PFSK-1 (cell line): ENCODE results near the gene YTHDF1.

Experiments used
- FOXP2 ChIP-seq: optimal IDR thresholded peaks from 2 replicates; pipeline ENCODE3; 2011; ENCODE audit warnings: borderline replicate concordance, control low read depth, inconsistent platforms; ENCODE audit not compliant: insufficient read depth; ENCODE audit errors: extremely low read length, extremely low read depth
- POLR2AphosphoS5 ChIP-seq: IDR thresholded peaks from 2 replicates; pipeline ENCODE4 v1.6.1; 2012; ENCODE audit warnings: low read depth, mild to moderate bottlenecking, control low read depth, low read length, moderate library complexity
- TAF1 ChIP-seq: IDR thresholded peaks from 2 replicates; pipeline ENCODE4 v1.6.1; 2012; ENCODE audit warnings: low read length, control low read depth, borderline replicate concordance; ENCODE audit not compliant: insufficient read depth
- TF ChIP-seq, protein P1 (sequence below), 2 experiments: IDR thresholded peaks; 2 replicates each; pipeline versions ENCODE4 v1.6.1 to v1.8.0; 2011 to 2012; ENCODE audit warnings: low read depth in 2 of 2, low read length in 2 of 2, control low read depth in 1 of 2, inconsistent platforms in 1 of 2, mild to moderate bottlenecking in 1 of 2, moderate library complexity in 1 of 2; ENCODE audit not compliant: insufficient read depth in 1 of 2

DNA sequence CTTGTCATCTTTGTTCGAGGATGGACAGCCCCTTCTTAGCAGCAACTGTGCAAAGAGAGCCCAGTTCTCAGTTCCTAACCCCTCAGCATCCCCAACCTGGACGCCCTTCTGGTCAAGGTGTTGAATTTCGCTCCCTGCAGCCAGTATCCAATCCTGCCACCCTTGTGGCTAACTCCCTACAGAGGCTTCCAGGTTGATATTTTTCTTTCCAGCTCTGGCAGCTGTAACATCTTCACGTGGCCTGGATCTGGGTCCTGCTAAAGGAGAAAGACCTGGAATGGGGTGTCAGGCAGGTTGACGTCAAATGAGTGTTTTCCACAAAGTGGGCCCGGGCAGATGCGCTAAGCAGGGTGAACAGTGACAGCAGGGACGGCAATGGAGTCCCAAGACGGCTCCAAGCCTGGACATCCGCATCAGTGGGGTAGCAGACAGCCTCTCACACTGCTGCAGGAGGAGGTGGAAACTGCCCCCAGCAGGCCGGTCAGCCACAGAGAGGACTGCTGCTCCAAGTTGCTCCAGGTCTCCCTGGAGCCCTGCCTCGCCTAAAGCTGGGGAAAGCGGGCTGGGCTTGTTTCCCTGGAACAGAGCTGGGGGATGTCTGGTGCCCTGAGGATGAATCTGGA lies 1.0 kb upstream of the YTHDF1 start:
- TF ChIP-seq FOXP2 (no peak), TAF1 (no peak), POLR2AphosphoS5 (no peak)
- TF ChIP-seq, protein P1, sequence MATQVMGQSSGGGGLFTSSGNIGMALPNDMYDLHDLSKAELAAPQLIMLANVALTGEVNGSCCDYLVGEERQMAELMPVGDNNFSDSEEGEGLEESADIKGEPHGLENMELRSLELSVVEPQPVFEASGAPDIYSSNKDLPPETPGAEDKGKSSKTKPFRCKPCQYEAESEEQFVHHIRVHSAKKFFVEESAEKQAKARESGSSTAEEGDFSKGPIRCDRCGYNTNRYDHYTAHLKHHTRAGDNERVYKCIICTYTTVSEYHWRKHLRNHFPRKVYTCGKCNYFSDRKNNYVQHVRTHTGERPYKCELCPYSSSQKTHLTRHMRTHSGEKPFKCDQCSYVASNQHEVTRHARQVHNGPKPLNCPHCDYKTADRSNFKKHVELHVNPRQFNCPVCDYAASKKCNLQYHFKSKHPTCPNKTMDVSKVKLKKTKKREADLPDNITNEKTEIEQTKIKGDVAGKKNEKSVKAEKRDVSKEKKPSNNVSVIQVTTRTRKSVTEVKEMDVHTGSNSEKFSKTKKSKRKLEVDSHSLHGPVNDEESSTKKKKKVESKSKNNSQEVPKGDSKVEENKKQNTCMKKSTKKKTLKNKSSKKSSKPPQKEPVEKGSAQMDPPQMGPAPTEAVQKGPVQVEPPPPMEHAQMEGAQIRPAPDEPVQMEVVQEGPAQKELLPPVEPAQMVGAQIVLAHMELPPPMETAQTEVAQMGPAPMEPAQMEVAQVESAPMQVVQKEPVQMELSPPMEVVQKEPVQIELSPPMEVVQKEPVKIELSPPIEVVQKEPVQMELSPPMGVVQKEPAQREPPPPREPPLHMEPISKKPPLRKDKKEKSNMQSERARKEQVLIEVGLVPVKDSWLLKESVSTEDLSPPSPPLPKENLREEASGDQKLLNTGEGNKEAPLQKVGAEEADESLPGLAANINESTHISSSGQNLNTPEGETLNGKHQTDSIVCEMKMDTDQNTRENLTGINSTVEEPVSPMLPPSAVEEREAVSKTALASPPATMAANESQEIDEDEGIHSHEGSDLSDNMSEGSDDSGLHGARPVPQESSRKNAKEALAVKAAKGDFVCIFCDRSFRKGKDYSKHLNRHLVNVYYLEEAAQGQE (IDR thresholded peaks at IDR 0.05; ENCODE audit: insufficient read depth in 1 of 2, low read depth in 2 of 2, low read length in 2 of 2) = no peak
